Measurements from ENCODE around the gene GALNT2. TPM values are rescaled to one million over a fixed set of nuclear protein-coding genes. Genes with fewer than 3 reads are reported as not detected.

Gene GALNT2
- total and polyA plus RNA-seq, 9 of the 15 experiments (the other 6 are each of a cell fraction or from before 2014, with no cell fraction given): 1.6 to 106 (median 51.9) TPM

GRCh38 chr1:230160957-230161771 lies 94.1 kb downstream of the GALNT2 start (continued):
- TF ChIP-seq TRIM24 (IDR thresholded peaks at IDR 0.05): no peak
- TF ChIP-seq SIN3B (IDR thresholded peaks at IDR 0.05; ENCODE audit: low read depth): no peak
- no peak for TF ChIP-seq SMARCA5 (IDR thresholded peaks at IDR 0.05)
- no peak; the same call in 1 of the 2 replicates for TF ChIP-seq VEZF1 (CRISPR knock-in tag; IDR thresholded peaks at IDR 0.05)
- no peak for TF ChIP-seq NONO (IDR thresholded peaks at IDR 0.05; ENCODE audit: low read depth in 2 of 2, low read length in 1 of 2)
- peak; percentile 86 for TF ChIP-seq ZBTB17 (CRISPR knock-in tag; IDR thresholded peaks at IDR 0.05)
- no peak for TF ChIP-seq TAF9B (IDR thresholded peaks at IDR 0.05; ENCODE audit: partially characterized antibody)
- TF ChIP-seq ATF1 (CRISPR knock-in tag; IDR thresholded peaks at IDR 0.05): no peak
- peak; percentile 67 for TF ChIP-seq ATF1 (tag; IDR thresholded peaks at IDR 0.05)
- TF ChIP-seq PHF21A (IDR thresholded peaks at IDR 0.05; ENCODE audit: borderline replicate concordance, low read depth): no peak
- TF ChIP-seq HDAC8 (tag; IDR thresholded peaks at IDR 0.05): peak; percentile 84

Data from K562 (cell line).